ENCODE data around the gene NEK11. TPM values are rescaled to one million over a fixed set of nuclear protein-coding genes. Genes with fewer than 3 reads are reported as not detected.

NEK11 gene
- total RNA-seq, 1 experiment from 2014 or later = 5.0 TPM

DNA sequence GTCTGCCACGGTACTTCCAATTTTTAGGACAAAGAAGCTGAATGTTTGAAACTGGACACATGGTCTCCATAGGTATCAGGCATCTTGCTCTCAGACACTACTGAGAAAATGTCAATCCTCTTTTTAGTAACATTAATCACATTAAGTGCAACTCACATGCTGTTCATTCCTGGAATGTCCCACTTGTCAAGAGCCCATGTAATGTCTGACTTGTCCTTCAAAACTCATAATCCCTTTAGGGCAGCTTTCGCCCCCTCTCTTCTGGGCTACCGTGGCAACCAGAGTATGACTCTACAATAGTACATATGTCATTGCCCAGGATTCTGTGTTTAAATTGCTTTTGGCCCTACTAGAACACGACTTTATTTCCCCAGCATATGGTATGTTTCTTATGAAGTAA, 367.2 kb downstream of the NEK11 start:
- no peaks in the 10 kb centered on the region for H3K27me3 ChIP-seq (replicated peaks; ENCODE audit: insufficient read depth, low read depth, low read length, poor library complexity)
- no peaks in the 10 kb centered on the region for H3K36me3 ChIP-seq (ENCODE audit: insufficient read depth, low read length, poor library complexity, severe bottlenecking)
- CTCF ChIA-PET = no interaction called here
- no peak for TF ChIP-seq EZH2 (IDR thresholded peaks at IDR 0.05; ENCODE audit: borderline replicate concordance, low read depth, low read length, poor library complexity, severe bottlenecking)
- TF ChIP-seq CTCF (conservative IDR thresholded peaks at IDR 0.05; ENCODE audit: low read depth, low read length) = no peak
- H3K4me3 ChIP-seq (ENCODE audit: low read depth, low read length, poor library complexity, severe bottlenecking) = no peak overlapping the region
- no peaks in the 10 kb centered on the region for H3K4me1 ChIP-seq (ENCODE audit: insufficient read depth, low read length, poor library complexity, severe bottlenecking)
- no TSS peak for BruUV-seq (replicated peaks)
- intact Hi-C loops (cut with micrococcal nuclease; ENCODE audit: unreplicated experiment) = no loop called here
- DNase-seq (ENCODE audit: low spot score) = peak; percentile 12
- POLR2A ChIA-PET (ENCODE audit: low non-redundant PET) = no interaction called here
- H3K27ac ChIP-seq (ENCODE audit: low read depth, low read length, poor library complexity, severe bottlenecking) = no peak overlapping the region
- no peaks in the 10 kb centered on the region for H3K9me3 ChIP-seq (ENCODE audit: low read depth, low read length, poor library complexity, severe bottlenecking)

- ChIA-PET CTCF (no interaction called here), POLR2A (ENCODE audit: low non-redundant PET) (no interaction called here)
- H3K9me3 ChIP-seq (ENCODE audit: low read depth, low read length, poor library complexity, severe bottlenecking) = no peaks in the 10 kb centered on the region
- no peaks in the 10 kb centered on the region for H3K27me3 ChIP-seq (replicated peaks; ENCODE audit: insufficient read depth, low read depth, low read length, poor library complexity)
- no peak overlapping the region for H3K27ac ChIP-seq (ENCODE audit: low read depth, low read length, poor library complexity, severe bottlenecking)
- intact Hi-C loops (cut with micrococcal nuclease; ENCODE audit: unreplicated experiment) = no loop called here
- BruUV-seq (replicated peaks) = no TSS peak
- H3K36me3 ChIP-seq (ENCODE audit: insufficient read depth, low read length, poor library complexity, severe bottlenecking) = no peaks in the 10 kb centered on the region
- no peak overlapping the region for H3K4me3 ChIP-seq (ENCODE audit: low read depth, low read length, poor library complexity, severe bottlenecking)
- no peaks in the 10 kb centered on the region for H3K4me1 ChIP-seq (ENCODE audit: insufficient read depth, low read length, poor library complexity, severe bottlenecking)
- no peak for DNase-seq (ENCODE audit: low spot score)
- TF ChIP-seq CTCF (conservative IDR thresholded peaks at IDR 0.05; ENCODE audit: low read depth, low read length) (no peak), EZH2 (IDR thresholded peaks at IDR 0.05; ENCODE audit: borderline replicate concordance, low read depth, low read length, poor library complexity, severe bottlenecking) (no peak)
Measured at GRCh38 chr3:131394400-131394799, 367.7 kb downstream of the NEK11 start.

DNA sequence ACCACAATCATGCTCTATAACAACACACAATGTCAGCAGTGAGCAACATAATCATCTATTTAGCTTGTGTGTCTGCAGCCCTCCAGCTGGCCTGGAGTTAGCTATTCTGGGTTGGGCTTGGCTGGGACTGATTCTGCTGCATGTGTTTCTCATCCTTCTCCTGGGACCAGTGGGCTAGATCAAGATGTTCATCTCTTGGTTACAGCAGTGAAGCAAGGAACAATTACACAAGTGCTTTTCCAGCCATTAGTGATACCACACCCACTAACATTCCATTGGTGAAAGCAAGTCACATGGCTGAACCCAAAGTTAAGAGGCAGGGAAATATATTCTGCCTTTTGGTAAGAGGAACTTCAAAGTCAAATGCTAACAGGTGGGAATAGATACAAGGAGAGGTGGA, 369.5 kb downstream of the NEK11 start:
- Histone ChIP-seq H3K27me3 (replicated peaks; ENCODE audit: insufficient read depth, low read depth, low read length, poor library complexity) (no peaks in the 10 kb centered on the region), H3K36me3 (ENCODE audit: insufficient read depth, low read length, poor library complexity, severe bottlenecking) (no peaks in the 10 kb centered on the region), H3K4me3 (ENCODE audit: low read depth, low read length, poor library complexity, severe bottlenecking) (no peak overlapping the region), H3K27ac (ENCODE audit: low read depth, low read length, poor library complexity, severe bottlenecking) (no peak overlapping the region), H3K9me3 (ENCODE audit: low read depth, low read length, poor library complexity, severe bottlenecking) (no peaks in the 10 kb centered on the region), H3K4me1 (ENCODE audit: insufficient read depth, low read length, poor library complexity, severe bottlenecking) (no peaks in the 10 kb centered on the region)
- no TSS peak for BruUV-seq (replicated peaks)
- ChIA-PET POLR2A (ENCODE audit: low non-redundant PET) (no interaction called here), CTCF (no interaction called here)
- TF ChIP-seq CTCF (conservative IDR thresholded peaks at IDR 0.05; ENCODE audit: low read depth, low read length) (no peak), EZH2 (IDR thresholded peaks at IDR 0.05; ENCODE audit: borderline replicate concordance, low read depth, low read length, poor library complexity, severe bottlenecking) (no peak)
- intact Hi-C loops (cut with micrococcal nuclease; ENCODE audit: unreplicated experiment) = no loop called here
- no peak for DNase-seq (ENCODE audit: low spot score)

Data from A673 (cell line).